Lung microvascular endothelial cell (primary cell): Measurements from ENCODE around the gene HBG1. TPM values are rescaled to one million over a fixed set of nuclear protein-coding genes. Genes with fewer than 3 reads are reported as not detected.
A peak's percentile ranks its signal among the peaks of the same experiment; 100 is the strongest.

ENCODE experiments used
- DNase-seq, 2 donors: peaks; one replicate each; pipeline versions ENCODE4 v3.0.0 to v3.0.0-alpha.2; 2010; ENCODE audit warnings: low read depth in 2 of 2
- total RNA-seq: library from RNA; depleted of rRNA; stranded (reverse); fragments of >200 nt; gene quantifications from 2 replicates; pipeline ENCODE4 v1.2.1, GENCODE V29; 2014

Gene HBG1
- total RNA-seq, 1 donor from 2014 or later, result not detected

- DNase-seq, result no peak
These were observed 21.5 kb downstream of the HBG1 start for GRCh38 chr11:5228124-5228523.

DNA sequence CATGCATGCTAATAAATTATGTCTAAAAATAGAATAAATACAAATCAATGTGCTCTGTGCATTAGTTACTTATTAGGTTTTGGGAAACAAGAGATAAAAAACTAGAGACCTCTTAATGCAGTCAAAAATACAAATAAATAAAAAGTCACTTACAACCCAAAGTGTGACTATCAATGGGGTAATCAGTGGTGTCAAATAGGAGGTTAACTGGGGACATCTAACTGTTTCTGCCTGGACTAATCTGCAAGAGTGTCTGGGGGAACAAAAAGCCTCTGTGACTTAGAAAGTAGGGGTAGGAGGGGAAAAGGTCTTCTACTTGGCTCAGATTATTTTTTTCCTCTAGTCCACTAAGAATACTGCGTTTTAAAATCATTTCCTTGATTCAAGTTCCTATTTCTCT, 22.0 kb downstream of the HBG1 start:
- DNase-seq, result no peak

GRCh38 chr11:5226732-5227310, 22.8 kb downstream of the HBG1 start, which contains the start of gene HBB:
Gene HBB (minus strand): TSS chr11:5227071. CDS start chr11:5227021, 50 bp downstream.
- DNase-seq, result no peak

DNA sequence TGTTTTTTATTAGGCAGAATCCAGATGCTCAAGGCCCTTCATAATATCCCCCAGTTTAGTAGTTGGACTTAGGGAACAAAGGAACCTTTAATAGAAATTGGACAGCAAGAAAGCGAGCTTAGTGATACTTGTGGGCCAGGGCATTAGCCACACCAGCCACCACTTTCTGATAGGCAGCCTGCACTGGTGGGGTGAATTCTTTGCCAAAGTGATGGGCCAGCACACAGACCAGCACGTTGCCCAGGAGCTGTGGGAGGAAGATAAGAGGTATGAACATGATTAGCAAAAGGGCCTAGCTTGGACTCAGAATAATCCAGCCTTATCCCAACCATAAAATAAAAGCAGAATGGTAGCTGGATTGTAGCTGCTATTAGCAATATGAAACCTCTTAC, 24.2 kb downstream of the HBG1 start:
- no peak for DNase-seq

DNA sequence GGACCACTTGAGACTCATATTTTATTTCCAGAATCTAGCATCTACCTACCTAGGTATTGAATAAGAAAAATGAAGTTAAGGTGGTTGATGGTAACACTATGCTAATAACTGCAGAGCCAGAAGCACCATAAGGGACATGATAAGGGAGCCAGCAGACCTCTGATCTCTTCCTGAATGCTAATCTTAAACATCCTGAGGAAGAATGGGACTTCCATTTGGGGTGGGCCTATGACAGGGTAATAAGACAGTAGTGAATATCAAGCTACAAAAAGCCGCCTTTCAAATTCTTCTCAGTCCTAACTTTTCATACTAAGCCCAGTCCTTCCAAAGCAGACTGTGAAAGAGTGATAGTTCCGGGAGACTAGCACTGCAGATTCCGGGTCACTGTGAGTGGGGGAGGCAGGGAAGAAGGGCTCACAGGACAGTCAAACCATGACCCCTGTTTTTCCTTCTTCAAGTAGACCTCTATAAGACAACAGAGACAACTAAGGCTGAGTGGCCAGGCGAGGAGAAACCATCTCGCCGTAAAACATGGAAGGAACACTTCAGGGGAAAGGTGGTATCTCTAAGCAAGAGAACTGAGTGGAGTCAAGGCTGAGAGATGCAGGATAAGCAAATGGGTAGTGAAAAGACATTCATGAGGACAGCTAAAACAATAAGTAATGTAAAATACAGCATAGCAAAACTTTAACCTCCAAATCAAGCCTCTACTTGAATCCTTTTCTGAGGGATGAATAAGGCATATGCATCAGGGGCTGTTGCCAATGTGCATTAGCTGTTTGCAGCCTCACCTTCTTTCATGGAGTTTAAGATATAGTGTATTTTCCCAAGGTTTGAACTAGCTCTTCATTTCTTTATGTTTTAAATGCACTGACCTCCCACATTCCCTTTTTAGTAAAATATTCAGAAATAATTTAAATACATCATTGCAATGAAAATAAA, 24.8 kb downstream of the HBG1 start:
- no peak for DNase-seq

- DNase-seq, result no peak
These were observed 26.0 kb downstream of the HBG1 start for GRCh38 chr11:5223686-5224085.

- DNase-seq, result no peak
These were observed 26.5 kb downstream of the HBG1 start for GRCh38 chr11:5223146-5223545.

GRCh38 chr11:5210376-5210885, 39.2 kb downstream of the HBG1 start:
- DNase-seq, result no peak

DNA sequence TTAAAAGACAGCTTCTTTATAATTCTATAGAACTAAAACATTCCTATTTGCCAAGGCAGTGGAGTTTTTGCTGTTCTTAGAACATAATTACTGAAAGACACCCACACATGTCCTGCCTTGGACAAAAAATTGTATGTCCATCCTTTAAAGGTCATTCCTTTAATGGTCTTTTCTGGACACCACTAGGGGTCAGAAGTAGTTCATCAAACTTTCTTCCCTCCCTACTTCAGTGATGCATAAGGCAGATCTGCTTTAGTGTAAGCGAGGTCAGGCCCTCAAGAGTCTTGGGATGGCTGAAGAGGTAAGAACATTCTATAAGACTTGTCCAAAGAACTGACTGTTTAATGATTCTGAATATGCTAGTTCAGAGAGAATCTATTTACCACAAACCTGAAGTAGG, 44.9 kb downstream of the HBG1 start:
- DNase-seq, result peak; percentile 52 to 75

DNA sequence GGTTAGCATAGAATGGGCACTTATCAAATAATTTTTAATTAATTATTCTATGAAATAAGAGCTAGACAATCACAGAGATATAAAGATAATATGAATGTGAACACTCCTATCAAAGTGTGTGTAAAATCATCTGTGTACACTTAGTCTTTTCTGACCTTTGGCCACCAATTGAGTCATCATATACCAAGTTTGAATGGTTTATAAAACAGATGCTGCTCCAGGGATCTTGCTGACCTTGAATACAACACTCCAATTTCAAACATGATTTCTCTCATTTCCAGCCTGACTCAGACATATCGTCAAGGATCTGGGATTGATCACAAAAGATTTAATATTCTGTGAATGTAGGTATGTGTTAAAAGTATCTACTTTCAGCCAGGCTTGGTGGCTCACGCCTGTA, 46.3 kb downstream of the HBG1 start:
- DNase-seq, result no peak

DNA sequence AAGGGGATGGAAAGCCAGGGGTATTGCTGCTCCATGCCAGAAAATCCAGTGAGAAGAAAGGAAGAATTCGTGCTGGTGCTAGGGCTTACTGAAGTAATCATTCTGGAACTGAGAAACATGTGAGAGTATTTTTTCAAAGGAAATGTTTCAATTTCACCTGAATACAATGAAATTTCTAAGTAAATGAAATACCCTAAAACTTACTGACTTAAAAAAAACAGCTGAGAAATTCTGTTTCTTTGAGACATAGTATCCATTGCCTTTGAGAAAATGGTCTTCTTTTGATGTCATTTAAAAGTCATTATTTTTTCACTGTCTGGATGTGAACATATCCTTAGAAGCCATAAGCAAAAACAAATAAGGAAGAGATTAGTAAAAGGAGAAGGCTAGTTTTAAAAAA, 49.1 kb downstream of the HBG1 start, which contains the start of gene OR51V1:
OR51V1 (minus strand) TSS at position 101 of the 400 bp plus-strand sequence; CDS start at position 101, 0 bp downstream.
- no peak for DNase-seq

DNA sequence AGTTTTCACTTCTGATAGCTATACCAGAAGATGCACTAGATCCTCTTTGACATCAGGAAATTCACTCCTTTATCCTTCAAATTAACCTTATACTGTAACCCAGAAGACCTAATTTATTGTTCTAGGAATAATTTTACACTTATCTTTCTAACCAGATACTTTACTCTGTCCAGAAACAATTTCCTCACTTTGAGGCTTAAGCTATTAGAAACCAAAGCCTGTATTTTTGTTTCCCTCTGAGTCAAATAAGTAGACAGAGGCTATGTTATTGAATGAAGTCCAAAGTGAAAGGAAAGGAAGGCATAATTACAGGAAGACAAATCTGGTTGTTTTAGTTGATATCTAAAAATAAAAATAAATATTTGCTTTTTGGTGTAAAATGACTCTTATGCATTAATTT, 51.4 kb downstream of the HBG1 start:
- no peak for DNase-seq

Other genes with a start within 250 kb of the HBG1 start
- gene OR52J3, start 203.3 kb downstream of the HBG1 start, total RNA-seq, result not detected in 2 replicates
- not detected in 2 replicates for gene OR52E2, start 190.2 kb downstream of the HBG1 start, total RNA-seq
- not detected in 2 replicates for gene OR52E1, start 180.3 kb downstream of the HBG1 start, total RNA-seq
- not detected in 2 replicates for gene OR52A5, start 111.5 kb downstream of the HBG1 start, total RNA-seq
- gene OR52A1, start 95.1 kb downstream of the HBG1 start, total RNA-seq, result not detected in 2 replicates
- not detected in 2 replicates for gene OR51V1, start 49.2 kb downstream of the HBG1 start, total RNA-seq
- gene HBB, start 22.8 kb downstream of the HBG1 start, total RNA-seq, result not detected in 2 replicates
- not detected in 2 replicates for gene HBD, start 15.4 kb downstream of the HBG1 start, total RNA-seq
- gene HBG2, start 4.9 kb upstream of the HBG1 start, total RNA-seq, result not detected in 2 replicates
- gene HBE1, start 20.1 kb upstream of the HBG1 start, total RNA-seq, result 0.22 TPM in 1 of 2 replicates, not detected in the other
- not detected in 2 replicates for gene OR51B4, start 52.1 kb upstream of the HBG1 start, total RNA-seq
- not detected in 2 replicates for gene OR51B2, start 74.4 kb upstream of the HBG1 start, total RNA-seq
- not detected in 2 replicates for gene OR51B5, start 93.7 kb upstream of the HBG1 start, total RNA-seq
- not detected in 2 replicates for gene OR51B6, start 101.7 kb upstream of the HBG1 start, total RNA-seq
- gene OR51M1, start 134.0 kb upstream of the HBG1 start, total RNA-seq, result not detected in 2 replicates
- gene OR51Q1, start 172.3 kb upstream of the HBG1 start, total RNA-seq, result not detected in 2 replicates
- gene OR51I1, start 191.7 kb upstream of the HBG1 start, total RNA-seq, result not detected in 2 replicates
- gene OR51I2, start 199.5 kb upstream of the HBG1 start, total RNA-seq, result not detected in 2 replicates
- gene OR52D1, start 238.8 kb upstream of the HBG1 start, total RNA-seq, result not detected in 2 replicates